Tibial nerve (tissue), 4 donors: Measurements from ENCODE around the gene NBL1. TPM values are rescaled to one million over a fixed set of nuclear protein-coding genes. Genes with fewer than 3 reads are reported as not detected.

ENCODE experiments used
- DNase-seq, 2 donors: peaks; one replicate each; pipeline ENCODE4 v3.0.0-alpha.2; 2019; ENCODE audit warnings: low spot score in 2 of 2
- H3K27ac ChIP-seq, 4 donors: fragments of 200-600 bp; sonication (generic) in 3 of 4; one replicate each; pipeline ENCODE4 v1.5.1; 2017 to 2019; ENCODE audit warnings: mild to moderate bottlenecking in 1 of 4
- H3K27me3 ChIP-seq, 2 donors: fragments of 200-600 bp; sonication (generic) in 1 of 2; one replicate each; pipeline versions ENCODE4 v1.5.1 to v1.6.0; 2017 to 2019
- H3K36me3 ChIP-seq, 3 donors: fragments of 200-600 bp; sonication (generic); one replicate each; pipeline ENCODE4 v1.5.1; 2018 to 2019
- H3K4me1 ChIP-seq, 4 donors: fragments of 200-600 bp; sonication (generic) in 3 of 4; one replicate each; pipeline ENCODE4 v1.5.1; 2017 to 2019
- H3K4me3 ChIP-seq, 4 donors: fragments of 200-600 bp; sonication (generic) in 3 of 4; one replicate each; pipeline ENCODE4 v1.5.1; 2017 to 2019; ENCODE audit warnings: mild to moderate bottlenecking in 1 of 4, moderate library complexity in 1 of 4
- H3K9me3 ChIP-seq, 4 donors: fragments of 200-600 bp; sonication (generic) in 3 of 4; one replicate each; pipeline ENCODE4 v1.5.1; 2017 to 2019
- CTCF ChIP-seq, 5 experiments: fragments of 200-600 bp in 3 of 5; fragments of 450-650 bp in 2 of 5; sonication (generic) in 3 of 5; IDR thresholded peaks; one replicate each; pipeline ENCODE4 v1.5.1; 2016 to 2019; ENCODE audit warnings: antibody characterized with exemption in 5 of 5, mild to moderate bottlenecking in 3 of 5, moderate library complexity in 2 of 5
- EP300 ChIP-seq, 2 donors: sonication (generic); formaldehyde crosslinking; IDR thresholded peaks; one replicate each; pipeline ENCODE4 v1.6.1; 2017; ENCODE audit warnings: antibody characterized with exemption in 2 of 2, mild to moderate bottlenecking in 1 of 2
- POLR2A ChIP-seq, 2 donors: fragments of 450-650 bp; IDR thresholded peaks; one replicate each; pipeline ENCODE4 v1.6.1; 2017; ENCODE audit warnings: antibody characterized with exemption in 2 of 2, mild to moderate bottlenecking in 2 of 2, moderate library complexity in 2 of 2
- WGBS, 2 donors: methylation state at CpG; one replicate each; pipeline ENCODE4 v1.1.5; 2018; 5-methylcytosine and 5-hydroxymethylcytosine counted together
- total RNA-seq, 4 donors: library from RNA; depleted of rRNA; stranded (reverse); fragments of >200 nt; gene quantifications; one replicate each; pipeline ENCODE4 v1.1.0, GENCODE V29; 2016

Gene NBL1
- total RNA-seq, 4 donors from 2014 or later, result 71.9 to 157 (median 92.0) TPM

DNA sequence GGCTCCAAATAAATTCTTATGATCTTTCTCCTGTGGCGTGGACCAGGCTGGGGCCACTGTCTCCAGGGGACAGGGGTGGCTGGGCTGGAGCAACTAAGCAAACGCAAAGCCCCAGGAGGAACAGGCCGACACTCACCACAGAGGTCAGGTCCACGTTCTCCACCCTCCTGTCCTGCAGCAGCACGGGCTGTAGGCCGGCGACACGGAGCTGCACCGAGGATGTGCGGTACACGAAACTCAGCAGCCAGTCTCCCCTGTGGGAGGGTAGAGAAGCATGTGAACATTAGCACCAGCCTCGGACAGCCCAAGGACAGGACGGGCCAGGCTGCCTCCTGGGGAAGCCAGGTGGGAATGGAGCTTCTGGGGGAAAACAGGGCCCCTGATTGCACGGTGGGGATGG lies 50.2 kb downstream of the NBL1 start:
- no peak overlapping the region for H3K27ac ChIP-seq
- H3K27me3 ChIP-seq, result no peaks in the 10 kb centered on the region
- no peaks in the 10 kb centered on the region for H3K4me1 ChIP-seq
- peaks cover 0 to 95% (median 0%) of the 10 kb centered on the region in 3 donors for H3K36me3 ChIP-seq
- H3K9me3 ChIP-seq, result peaks cover 0 to 8% (median 0%) of the 10 kb centered on the region in 4 donors
- TF ChIP-seq CTCF (IDR thresholded peaks at IDR 0.05) (no peak), EP300 (IDR thresholded peaks at IDR 0.05) (no peak), POLR2A (IDR thresholded peaks at IDR 0.05) (no peak)
- no peak for DNase-seq
- 82 to 87% methylated on average over 12 to 14 of the region's 14 CpGs for WGBS, 2 donors
- H3K4me3 ChIP-seq, result no peak overlapping the region

DNA sequence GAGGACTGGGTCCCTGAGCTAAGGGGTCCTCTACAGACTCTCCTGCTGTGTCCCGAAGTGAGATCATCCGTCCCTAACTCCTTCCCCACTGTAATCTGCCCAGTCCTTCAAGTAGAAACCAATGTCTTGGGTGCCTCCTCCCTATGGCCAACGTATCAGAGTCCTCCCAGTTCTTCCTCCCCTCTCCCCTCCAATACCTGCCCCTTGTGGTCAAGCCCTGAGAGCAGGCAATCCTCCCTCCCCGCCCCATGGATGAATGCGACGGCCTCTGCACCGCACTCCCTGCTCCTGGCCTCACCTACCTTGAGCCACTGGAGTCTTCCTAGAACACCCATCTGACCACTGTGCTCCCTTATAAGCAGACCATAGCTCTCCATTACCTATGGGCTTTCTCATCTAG lies 51.7 kb downstream of the NBL1 start:
- 93 to 94% methylated on average over 7 of the region's 7 CpGs for WGBS, 2 donors
- Histone ChIP-seq H3K4me3 (no peak overlapping the region), H3K4me1 (no peaks in the 10 kb centered on the region), H3K9me3 (no peaks in the 10 kb centered on the region), H3K36me3 (peaks cover 0 to 95% (median 0%) of the 10 kb centered on the region in 3 donors), H3K27ac (no peak overlapping the region), H3K27me3 (no peaks in the 10 kb centered on the region)
- no peak for DNase-seq
- no peak for TF ChIP-seq EP300 (IDR thresholded peaks at IDR 0.05)
- no peak for TF ChIP-seq POLR2A (IDR thresholded peaks at IDR 0.05)
- TF ChIP-seq CTCF (IDR thresholded peaks at IDR 0.05), result no peak

DNA sequence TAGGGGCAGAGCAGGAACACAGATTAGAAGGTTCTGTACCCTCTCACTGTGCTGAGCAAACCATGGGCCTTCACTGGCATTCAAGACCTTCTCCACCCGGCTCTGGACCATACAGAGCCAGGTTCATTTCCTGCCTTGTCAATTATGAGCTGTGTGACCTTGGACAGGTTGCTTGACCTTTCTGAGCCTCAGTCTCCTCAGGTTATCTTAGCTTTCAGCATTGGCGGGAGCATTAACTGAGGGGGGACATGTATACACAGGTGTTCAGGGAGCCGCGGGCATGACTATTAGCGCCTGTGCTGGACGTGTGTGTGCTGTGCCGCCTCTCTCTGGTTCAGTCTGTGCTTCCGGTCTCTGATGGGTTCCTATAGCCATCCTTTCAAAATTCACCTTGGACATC lies 52.7 kb downstream of the NBL1 start:
- Histone ChIP-seq H3K27me3 (no peaks in the 10 kb centered on the region), H3K36me3 (peaks cover 0 to 87% (median 0%) of the 10 kb centered on the region in 3 donors), H3K4me3 (no peak overlapping the region), H3K4me1 (no peaks in the 10 kb centered on the region), H3K27ac (no peak overlapping the region), H3K9me3 (no peaks in the 10 kb centered on the region)
- WGBS, 2 donors, result 96 to 97% methylated on average over 8 of the region's 8 CpGs
- DNase-seq, result no peak
- no peak for TF ChIP-seq CTCF (IDR thresholded peaks at IDR 0.05)
- TF ChIP-seq EP300 (IDR thresholded peaks at IDR 0.05), result no peak
- TF ChIP-seq POLR2A (IDR thresholded peaks at IDR 0.05), result no peak

GRCh38 chr1:19698181-19698580 lies 54.1 kb downstream of the NBL1 start:
- H3K9me3 ChIP-seq, result no peaks in the 10 kb centered on the region
- H3K27ac ChIP-seq, result no peak overlapping the region
- H3K36me3 ChIP-seq, result peaks cover 0 to 85% (median 0%) of the 10 kb centered on the region in 3 donors
- no peak for DNase-seq
- H3K27me3 ChIP-seq, result no peaks in the 10 kb centered on the region
- TF ChIP-seq CTCF (IDR thresholded peaks at IDR 0.05), result no peak
- no peak for TF ChIP-seq EP300 (IDR thresholded peaks at IDR 0.05)
- TF ChIP-seq POLR2A (IDR thresholded peaks at IDR 0.05), result no peak
- WGBS, 2 donors, result 85 to 96% methylated on average over 3 to 4 of the region's 4 CpGs
- H3K4me1 ChIP-seq, result no peaks in the 10 kb centered on the region
- no peak overlapping the region for H3K4me3 ChIP-seq

- 87 to 91% methylated on average over 14 of the region's 14 CpGs for WGBS, 2 donors
- no peaks in the 10 kb centered on the region for H3K9me3 ChIP-seq
These were observed 56.1 kb downstream of the NBL1 start for GRCh38 chr1:19700079-19700777.

More at GRCh38 chr1:19700079-19700777, 56.1 kb downstream of the NBL1 start:
- Histone ChIP-seq H3K27ac (no peak overlapping the region), H3K36me3 (peaks cover 0 to 66% (median 0%) of the 10 kb centered on the region in 3 donors), H3K4me3 (no peak overlapping the region), H3K4me1 (peaks cover 0 to 10% (median 0%) of the 10 kb centered on the region in 4 donors), H3K27me3 (no peaks in the 10 kb centered on the region)
- TF ChIP-seq EP300 (IDR thresholded peaks at IDR 0.05), result no peak
- no peak for TF ChIP-seq CTCF (IDR thresholded peaks at IDR 0.05)
- no peak for TF ChIP-seq POLR2A (IDR thresholded peaks at IDR 0.05)
- DNase-seq, result no peak
